Bronchial epithelial cell (primary cell): Measurements from ENCODE around the gene MCM9. TPM values are rescaled to one million over a fixed set of nuclear protein-coding genes. Genes with fewer than 3 reads are reported as not detected.

Experiments used
- DNase-seq: peaks from one replicate; pipeline ENCODE4 v3.0.0-alpha.2; 2010; ENCODE audit warnings: low read depth
- FAIRE-seq: peaks from 2 replicates; lab custom pipeline; 2011; peaks lifted over from hg19 to GRCh38; lab: Jason Lieb, UNC
- H3K27me3 ChIP-seq: 2 replicates; pipeline ENCODE4 v1.5.1; 2011; ENCODE audit warnings: low read length; ENCODE audit not compliant: control insufficient read depth, insufficient read depth
- H3K36me3 ChIP-seq: 2 replicates; pipeline ENCODE4 v1.5.1; 2011; ENCODE audit warnings: low read length; ENCODE audit not compliant: control insufficient read depth, insufficient read depth
- H3K4me3 ChIP-seq: 2 replicates; pipeline ENCODE4 v1.5.1; 2011; ENCODE audit warnings: mild to moderate bottlenecking, low read depth, low read length, control low read depth
- total RNA-seq: library from RNA; depleted of rRNA; stranded (reverse); fragments of >200 nt; gene quantifications from 2 replicates; pipeline ENCODE4 v1.2.1, GENCODE V29; 2014
- TF ChIP-seq, protein P1 (sequence below): IDR thresholded peaks from 2 replicates; pipeline ENCODE4 v1.5.1; 2011; ENCODE audit warnings: mild to moderate bottlenecking, moderate library complexity, low read length, control low read depth, inconsistent platforms; ENCODE audit not compliant: insufficient read depth, severe bottlenecking

MCM9 gene
- total RNA-seq, 1 donor from 2014 or later: 9.7 TPM

DNA sequence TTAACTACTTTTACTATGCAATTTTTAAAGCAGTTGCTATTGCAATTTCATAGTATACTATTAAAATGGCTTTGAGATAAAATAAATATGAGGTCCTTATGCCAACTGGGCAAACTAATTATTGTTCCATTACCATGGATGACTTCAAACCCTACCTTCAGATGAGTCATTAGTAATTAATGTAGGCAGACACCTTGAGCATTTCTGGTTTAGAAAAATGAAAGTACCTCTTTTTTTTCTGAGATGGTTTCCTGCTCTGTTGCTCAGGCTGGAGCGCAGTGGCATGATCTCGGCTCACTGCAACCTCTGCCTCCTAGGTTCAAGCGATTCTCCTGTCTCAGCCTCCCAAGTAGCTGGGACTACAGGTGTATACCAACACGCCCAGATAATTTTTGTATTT is 29.1 kb downstream of the MCM9 start:
- H3K27me3 ChIP-seq: no peaks in the 10 kb centered on the region
- no peak overlapping the region for H3K4me3 ChIP-seq
- DNase-seq (peak; percentile 49), FAIRE-seq (no peak)
- TF ChIP-seq, protein P1, sequence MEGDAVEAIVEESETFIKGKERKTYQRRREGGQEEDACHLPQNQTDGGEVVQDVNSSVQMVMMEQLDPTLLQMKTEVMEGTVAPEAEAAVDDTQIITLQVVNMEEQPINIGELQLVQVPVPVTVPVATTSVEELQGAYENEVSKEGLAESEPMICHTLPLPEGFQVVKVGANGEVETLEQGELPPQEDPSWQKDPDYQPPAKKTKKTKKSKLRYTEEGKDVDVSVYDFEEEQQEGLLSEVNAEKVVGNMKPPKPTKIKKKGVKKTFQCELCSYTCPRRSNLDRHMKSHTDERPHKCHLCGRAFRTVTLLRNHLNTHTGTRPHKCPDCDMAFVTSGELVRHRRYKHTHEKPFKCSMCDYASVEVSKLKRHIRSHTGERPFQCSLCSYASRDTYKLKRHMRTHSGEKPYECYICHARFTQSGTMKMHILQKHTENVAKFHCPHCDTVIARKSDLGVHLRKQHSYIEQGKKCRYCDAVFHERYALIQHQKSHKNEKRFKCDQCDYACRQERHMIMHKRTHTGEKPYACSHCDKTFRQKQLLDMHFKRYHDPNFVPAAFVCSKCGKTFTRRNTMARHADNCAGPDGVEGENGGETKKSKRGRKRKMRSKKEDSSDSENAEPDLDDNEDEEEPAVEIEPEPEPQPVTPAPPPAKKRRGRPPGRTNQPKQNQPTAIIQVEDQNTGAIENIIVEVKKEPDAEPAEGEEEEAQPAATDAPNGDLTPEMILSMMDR: no peak
- H3K36me3 ChIP-seq: peaks cover 1% of the 10 kb centered on the region

DNA sequence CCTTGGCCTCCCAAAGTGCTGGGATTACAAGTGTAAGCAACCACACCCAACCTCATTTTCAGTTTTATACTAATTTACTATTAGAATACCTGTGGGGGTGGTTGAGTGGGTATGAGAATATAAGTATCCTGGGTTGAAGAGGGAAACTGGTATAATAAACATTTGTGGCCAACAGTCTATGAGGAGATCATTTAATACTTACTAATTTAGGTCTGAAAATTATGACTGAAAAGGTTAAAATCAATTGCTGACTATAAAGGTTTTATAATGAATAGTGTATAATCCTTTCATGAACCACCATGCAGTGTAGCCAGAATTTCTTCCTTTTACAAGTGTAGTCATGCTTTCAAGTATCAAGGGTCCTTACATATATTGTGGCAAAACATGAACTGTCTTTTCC is 29.9 kb downstream of the MCM9 start:
- Histone ChIP-seq H3K27me3 (no peaks in the 10 kb centered on the region), H3K36me3 (peaks cover 1% of the 10 kb centered on the region), H3K4me3 (no peak overlapping the region)
- TF ChIP-seq, protein P1: no peak
- FAIRE-seq: no peak
- DNase-seq: no peak

GRCh38 chr6:118903691-118904090 is 31.3 kb downstream of the MCM9 start:
- Histone ChIP-seq H3K27me3 (no peaks in the 10 kb centered on the region), H3K36me3 (peaks cover 1% of the 10 kb centered on the region), H3K4me3 (no peak overlapping the region)
- DNase-seq (no peak), FAIRE-seq (no peak)
- TF ChIP-seq, protein P1: no peak

DNA sequence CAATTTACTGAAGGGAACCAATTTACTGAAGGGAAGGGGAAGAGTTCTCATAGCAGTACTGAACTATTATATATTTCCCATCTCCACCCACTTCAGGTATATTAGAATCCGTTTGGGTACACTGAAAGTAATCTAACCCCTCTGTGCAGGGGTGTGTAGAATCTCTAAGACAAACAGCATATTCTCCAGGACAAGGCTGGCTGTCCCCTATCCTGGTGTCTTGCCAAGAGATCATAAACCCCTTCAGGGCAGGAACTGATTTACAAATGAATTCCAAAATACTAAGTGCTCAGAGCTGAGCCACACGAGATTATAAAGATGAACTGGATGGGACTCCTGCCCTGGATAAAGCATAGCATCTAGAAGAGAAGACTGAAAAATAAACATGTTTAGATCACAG is 31.8 kb downstream of the MCM9 start:
- H3K4me3 ChIP-seq: no peak overlapping the region
- DNase-seq (peak; percentile 4), FAIRE-seq (no peak)
- H3K27me3 ChIP-seq: no peaks in the 10 kb centered on the region
- TF ChIP-seq, protein P1: no peak
- H3K36me3 ChIP-seq: peaks cover 1% of the 10 kb centered on the region

DNA sequence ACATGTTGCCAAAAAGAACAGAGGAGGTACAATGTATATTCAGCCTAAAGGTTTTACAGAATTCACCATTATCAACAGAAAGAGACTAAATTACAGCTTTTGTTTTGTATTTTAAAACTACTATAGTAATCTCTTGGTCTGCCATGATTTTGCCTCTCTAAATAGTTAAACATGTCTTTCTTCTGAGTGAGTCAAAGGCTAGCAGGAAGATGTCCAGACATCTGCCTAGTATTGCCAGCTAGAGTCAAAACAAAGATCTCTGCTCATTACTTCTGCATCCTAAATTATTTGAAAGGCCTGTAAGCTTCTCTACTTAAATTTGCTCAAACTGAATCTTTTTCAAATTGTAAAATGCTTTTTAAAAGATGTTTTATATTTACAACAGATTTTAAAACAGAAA is 32.2 kb downstream of the MCM9 start:
- Histone ChIP-seq H3K36me3 (peaks cover 1% of the 10 kb centered on the region), H3K27me3 (no peaks in the 10 kb centered on the region), H3K4me3 (no peak overlapping the region)
- FAIRE-seq: no peak
- TF ChIP-seq, protein P1: no peak
- peak; percentile 42 for DNase-seq

GRCh38 chr6:118899948-118900347 is 35.0 kb downstream of the MCM9 start:
- Histone ChIP-seq H3K4me3 (no peak overlapping the region), H3K27me3 (no peaks in the 10 kb centered on the region), H3K36me3 (peaks cover 1% of the 10 kb centered on the region)
- FAIRE-seq (no peak), DNase-seq (no peak)
- TF ChIP-seq, protein P1: no peak
